GM19238 (cell line): Measurements from ENCODE around the gene CLDN10.
"Not testable (repeated sequence)": the region's sequence is repeated elsewhere in the genome, so short reads cannot be mapped to it uniquely, and the experiment has no call there.

Source experiments
- DNase-seq: peaks from one replicate; pipeline ENCODE4 v3.0.0; 2011; ENCODE audit warnings: low spot score; ENCODE audit not compliant: insufficient read length

The CLDN10 gene

DNA sequence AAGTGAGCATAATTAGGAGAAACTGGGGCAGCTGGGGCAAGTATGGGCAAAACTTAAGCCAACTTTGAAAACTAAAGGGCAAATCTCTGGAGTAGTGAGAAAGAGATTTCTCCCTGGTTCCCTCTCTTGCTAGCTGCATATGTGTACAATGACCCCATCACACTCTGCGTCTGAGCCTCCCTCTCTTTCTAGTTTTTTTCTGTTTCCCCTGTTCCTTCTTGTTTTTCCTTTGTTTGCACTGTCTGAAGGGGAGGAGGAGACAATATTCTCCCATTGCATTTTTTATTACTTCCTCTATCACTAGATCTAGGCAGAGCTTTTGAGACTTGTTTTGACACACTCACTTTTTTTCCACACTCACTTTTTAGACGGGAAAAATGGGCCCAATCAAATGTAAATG lies 11.2 kb upstream of the CLDN10 start:
- DNase-seq: no peak

- no peak for DNase-seq
These were observed 10.5 kb upstream of the CLDN10 start for GRCh38 chr13:95541911-95542474.

- DNase-seq: no peak
These were observed 8.2 kb upstream of the CLDN10 start for GRCh38 chr13:95544293-95544692.

GRCh38 chr13:95546919-95547318 lies 5.6 kb upstream of the CLDN10 start:
- no peak for DNase-seq

DNA sequence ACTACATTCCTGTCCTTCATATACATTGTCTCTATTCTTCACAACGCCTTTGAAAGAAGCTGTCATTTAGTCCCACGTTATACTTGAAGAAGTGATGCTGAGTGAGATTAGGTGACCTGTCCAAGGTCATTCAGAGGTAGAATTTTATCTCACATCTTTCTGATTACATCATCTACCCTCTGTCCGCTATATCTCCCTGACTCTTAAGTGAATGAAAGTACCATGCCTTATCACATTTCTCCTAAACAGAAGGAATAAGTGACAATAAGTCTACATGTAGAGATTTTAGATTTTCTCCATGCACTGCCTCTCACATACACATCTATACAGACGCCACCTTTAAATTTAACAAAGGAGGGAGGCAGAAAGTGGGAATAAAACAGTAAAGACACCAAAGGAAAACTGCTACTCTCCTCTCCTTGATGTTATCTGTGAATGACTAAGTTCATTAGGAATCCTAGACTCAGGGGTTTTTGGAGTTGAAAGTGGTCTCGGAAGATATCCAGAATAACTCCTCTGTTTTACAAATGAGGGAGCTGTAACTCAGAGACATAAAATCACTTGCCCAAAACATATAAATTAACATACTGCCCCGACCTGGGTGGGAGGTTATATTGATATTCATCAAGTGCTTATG lies 4.9 kb upstream of the CLDN10 start:
- DNase-seq: no peak

- no peak for DNase-seq
These were observed 347 bp upstream of the CLDN10 start for GRCh38 chr13:95552208-95552538.

DNA sequence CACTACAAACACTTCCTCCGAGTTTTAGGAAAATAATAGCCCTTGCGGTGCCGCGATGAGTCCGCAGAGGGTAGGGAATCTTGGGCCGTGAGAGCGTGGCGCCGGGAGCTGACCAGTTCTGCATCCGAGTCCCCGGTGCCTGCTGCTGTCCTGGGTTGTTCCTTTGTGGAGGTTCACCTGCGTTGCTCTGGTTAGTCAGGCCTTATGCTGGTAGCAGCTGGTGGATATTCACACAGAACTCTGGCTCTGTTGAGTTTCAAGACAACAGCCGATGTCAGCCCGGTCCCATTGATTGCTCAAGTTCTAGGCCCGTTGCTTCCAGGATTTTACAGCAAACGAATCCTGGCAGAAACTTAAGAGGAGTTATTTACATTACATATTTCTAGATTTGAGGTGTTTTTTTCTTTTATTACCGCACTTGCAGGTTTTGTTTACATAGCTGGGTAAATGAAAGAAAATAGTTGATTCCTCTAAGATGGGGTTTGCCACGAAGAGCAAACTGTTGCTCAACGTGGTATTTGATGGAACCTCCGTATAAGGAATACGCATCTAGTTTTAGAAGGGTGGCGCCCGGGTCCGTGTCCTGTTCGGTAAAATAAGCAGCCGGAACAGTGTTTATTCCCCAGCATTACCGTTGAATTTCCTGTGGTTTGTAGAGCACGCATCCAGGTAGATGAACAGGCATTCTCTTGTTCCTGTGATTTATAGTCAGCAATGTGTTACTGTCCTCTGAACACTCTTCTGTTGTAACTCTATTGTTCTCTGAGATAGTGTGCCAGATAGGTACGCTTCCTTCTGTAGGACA lies 1.3 kb downstream of the CLDN10 start:
- no peak for DNase-seq

DNA sequence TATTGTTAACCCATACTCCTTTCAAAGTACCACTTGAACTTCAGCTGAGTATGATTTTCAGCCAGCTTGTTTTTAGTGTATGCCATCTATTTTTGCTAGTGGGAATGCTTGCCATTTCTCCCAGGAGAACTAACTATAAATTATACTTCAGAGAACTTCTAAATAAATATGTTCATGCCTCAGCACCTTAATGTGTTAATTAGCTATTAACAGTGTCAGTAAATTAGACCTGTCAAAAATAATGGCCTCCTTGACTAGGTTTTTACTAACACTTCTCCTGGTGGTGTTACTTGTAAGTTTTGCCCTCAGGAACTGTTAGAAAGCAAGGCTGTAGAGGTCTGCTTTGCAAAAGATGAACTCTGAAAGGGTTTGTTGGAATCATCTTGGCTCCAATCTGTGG lies 4.5 kb downstream of the CLDN10 start:
- DNase-seq: no peak

GRCh38 chr13:95559100-95559499 lies 6.6 kb downstream of the CLDN10 start:
- DNase-seq: no peak

DNA sequence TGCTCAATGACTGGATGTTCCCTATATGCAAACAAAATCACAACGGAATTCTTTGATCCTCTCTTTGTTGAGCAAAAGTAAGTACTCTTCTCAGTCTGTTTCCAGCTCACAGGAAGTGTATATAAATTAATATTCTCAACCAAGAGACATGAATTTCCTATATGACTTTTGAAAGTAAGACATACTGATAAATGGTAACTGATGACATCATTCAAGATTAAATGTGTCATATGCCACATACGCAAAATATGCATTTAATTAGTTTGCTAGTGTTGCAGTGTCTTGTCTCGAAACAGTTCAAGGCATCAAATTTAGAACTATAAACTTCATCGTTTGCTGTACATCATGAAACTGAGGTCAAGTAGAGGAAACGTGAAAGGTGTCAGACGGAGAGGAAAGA lies 7.9 kb downstream of the CLDN10 start:
- DNase-seq: no peak

GRCh38 chr13:95564091-95564490 lies 11.6 kb downstream of the CLDN10 start:
- DNase-seq: no peak

DNA sequence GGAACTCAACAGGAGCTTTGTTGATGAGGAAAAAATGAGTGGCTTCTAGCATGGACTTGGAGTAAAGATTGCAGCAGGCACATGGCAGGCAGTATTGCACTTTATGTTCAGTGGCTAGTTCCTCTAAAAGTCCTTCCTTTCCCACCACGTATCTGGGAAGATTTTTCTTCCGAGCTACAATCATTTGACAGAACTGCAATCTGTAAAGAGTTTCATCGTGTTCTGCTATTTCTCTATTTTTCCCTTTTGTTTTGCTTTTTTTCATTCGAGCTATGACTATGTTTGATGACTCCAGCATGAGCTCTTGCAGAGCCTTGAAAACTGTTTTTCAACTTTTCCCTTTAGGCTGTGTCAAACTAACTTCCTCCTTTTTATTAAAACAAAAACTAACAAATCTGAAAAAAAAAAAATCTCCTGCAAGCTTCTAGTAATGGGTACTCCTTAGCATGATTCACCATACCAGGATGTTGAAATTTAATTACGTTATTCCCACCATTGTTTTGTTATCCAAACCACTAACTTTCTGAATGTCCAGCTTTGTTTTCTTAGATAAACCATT lies 12.3 kb downstream of the CLDN10 start:
- DNase-seq: no peak

DNA sequence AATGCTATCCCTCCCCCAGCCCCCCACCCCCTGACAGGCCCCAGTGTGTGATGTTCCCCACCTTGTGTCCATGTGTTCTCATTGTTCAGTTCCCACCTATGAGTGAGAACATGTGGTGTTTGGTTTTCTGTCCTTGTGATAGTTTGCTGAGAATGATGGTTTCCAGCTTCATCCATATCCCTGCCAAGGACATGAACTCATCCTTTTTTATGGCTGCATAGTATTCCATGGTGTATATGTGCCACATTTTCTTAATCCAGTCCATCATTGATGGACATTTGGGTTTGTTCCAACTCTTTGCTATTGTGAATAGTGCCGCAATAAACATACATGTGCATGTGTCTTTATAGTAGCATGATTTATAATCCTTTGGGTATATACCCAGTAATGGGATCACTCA lies 13.2 kb downstream of the CLDN10 start:
- not testable (repeated sequence) for DNase-seq

DNA sequence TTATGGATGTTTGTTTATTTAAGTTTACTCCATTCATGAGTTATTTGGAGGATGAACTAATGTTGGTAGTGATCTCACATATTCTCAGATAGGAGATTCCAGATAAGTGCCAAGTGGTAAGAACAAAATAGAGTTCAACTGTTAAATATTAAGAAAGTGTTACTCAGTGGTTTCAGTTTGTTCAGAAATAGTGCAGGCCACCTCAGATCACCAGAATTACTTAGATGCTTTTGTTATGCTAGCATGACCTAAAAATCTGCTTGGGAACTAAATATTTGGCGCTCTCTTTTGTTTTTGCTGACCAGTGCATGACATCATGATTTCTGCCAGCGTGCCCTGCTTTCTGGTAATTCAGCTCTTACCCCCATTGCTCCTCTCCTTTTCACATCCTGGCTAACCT lies 15.6 kb downstream of the CLDN10 start:
- no peak for DNase-seq

DNA sequence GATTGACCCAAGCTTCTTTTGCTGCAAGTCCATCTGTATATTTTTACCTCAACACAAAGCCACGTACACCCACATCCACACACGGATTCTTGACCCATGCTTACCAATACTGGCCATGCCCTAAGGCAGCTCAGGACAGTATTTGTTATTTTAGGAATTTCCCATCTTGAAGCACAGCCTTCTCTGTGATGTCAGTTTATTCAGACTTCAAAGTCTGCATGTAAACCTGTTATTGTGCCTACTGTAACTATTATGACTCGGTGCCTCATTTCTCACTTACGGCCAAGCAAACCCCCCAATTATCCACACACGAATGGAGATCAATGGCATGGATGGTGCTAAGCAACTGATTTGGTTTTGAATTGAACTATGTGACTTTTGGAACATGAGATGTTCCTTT lies 17.5 kb downstream of the CLDN10 start:
- DNase-seq: no peak

DNA sequence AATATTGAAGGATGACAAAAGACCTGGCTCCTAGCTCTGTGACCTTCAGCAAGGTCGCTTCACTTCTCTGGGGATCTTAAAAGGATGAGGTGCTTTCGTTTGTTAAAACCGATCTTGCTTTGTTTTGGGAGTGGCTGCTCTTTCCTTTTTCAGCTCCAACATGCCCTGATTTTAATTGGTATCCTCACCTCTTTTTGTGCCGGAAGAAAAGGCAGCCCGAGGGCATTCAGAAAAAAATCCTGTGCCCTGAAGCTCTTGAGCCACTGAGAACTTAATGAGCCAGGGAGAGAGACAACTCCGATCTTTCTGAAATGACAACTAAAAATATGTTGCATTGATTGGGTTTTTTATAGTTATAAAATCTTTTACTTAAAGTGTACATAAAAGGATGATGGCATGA lies 19.4 kb downstream of the CLDN10 start:
- DNase-seq: no peak

DNA sequence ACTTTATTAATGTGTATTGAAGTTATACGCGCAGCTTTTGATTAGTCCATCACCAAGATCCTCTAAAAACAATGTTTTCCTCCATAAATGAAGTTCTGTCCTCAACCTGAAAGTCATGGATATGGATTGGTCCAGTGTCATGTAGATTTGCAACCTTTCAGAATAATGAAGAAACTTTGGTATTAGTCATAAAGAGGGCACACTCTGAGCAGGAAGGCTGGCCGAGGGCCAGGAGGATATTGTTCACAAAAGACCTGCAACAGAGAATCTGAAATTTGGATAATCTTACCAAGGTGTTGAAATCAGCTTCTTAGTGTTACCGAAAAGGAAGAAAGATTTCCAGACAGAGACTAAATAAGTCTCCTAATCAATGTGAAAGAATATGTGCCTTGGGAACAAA lies 20.7 kb downstream of the CLDN10 start:
- DNase-seq: no peak

- no peak for DNase-seq
These were observed 26.8 kb downstream of the CLDN10 start for GRCh38 chr13:95579303-95579702.

GRCh38 chr13:95585867-95586266 lies 33.3 kb downstream of the CLDN10 start:
- DNase-seq: no peak

GRCh38 chr13:95588134-95588533 lies 35.6 kb downstream of the CLDN10 start:
- no peak for DNase-seq

- no peak for DNase-seq
These were observed 36.2 kb downstream of the CLDN10 start for GRCh38 chr13:95588721-95589120.

- DNase-seq: no peak
These were observed 40.9 kb downstream of the CLDN10 start for GRCh38 chr13:95593462-95593861.

GRCh38 chr13:95596701-95597100 lies 44.2 kb downstream of the CLDN10 start:
- no peak for DNase-seq
